Measurements from ENCODE around the gene SURF1. TPM values are rescaled to one million over a fixed set of nuclear protein-coding genes. Genes with fewer than 3 reads are reported as not detected.

Gene SURF1
- total and polyA plus RNA-seq, 2 donors (not counting 1 experiment from before 2014, with no cell fraction given): 44.1 to 54.5 TPM

DNA sequence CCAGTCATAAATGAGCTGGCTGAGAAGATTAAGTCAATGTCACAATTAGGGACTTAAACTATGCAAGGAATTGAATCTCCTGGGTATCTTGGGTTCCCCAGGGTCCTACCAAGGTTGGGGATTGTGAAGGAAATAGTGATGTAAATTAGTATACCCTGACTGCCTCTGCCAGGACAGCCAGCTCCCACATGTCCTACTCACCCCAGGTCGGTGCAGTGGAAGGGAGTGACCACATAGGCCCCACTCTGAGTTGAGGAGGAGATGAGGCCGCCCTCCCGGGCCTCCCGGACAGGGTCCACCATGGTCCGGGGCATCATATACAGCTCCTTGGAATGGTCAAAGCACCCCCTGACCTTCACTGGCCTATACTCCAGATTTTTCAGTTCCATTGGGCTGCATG lies 2.7 kb downstream of the SURF1 start:
- Mint-ChIP-seq H3K9me3 (ENCODE audit: insufficient read depth) (no peaks in the 10 kb centered on the region), H3K4me1 (peaks cover 44% of the 10 kb centered on the region), H3K4me3 (no peak overlapping the region), H3K27me3 (no peaks in the 10 kb centered on the region), H3K27ac (no peak overlapping the region)
- H4K20me1 ChIP-seq (ENCODE audit: control insufficient read depth, insufficient read depth, low read length, poor library complexity, severe bottlenecking): peaks cover 50% of the 10 kb centered on the region
- no peaks in the 10 kb centered on the region for H3K27me3 ChIP-seq (replicated peaks in 1 of 4; ENCODE audit: control extremely low read depth in 1 of 4, control insufficient read depth in 3 of 4, insufficient read depth in 4 of 4, low read length in 3 of 4)
- peaks cover 25 to 41% of the 10 kb centered on the region in 2 donors for H3K4me1 ChIP-seq (ENCODE audit: control insufficient read depth in 2 of 2, insufficient read depth in 2 of 2, low read length in 2 of 2)
- TF ChIP-seq, protein P1, sequence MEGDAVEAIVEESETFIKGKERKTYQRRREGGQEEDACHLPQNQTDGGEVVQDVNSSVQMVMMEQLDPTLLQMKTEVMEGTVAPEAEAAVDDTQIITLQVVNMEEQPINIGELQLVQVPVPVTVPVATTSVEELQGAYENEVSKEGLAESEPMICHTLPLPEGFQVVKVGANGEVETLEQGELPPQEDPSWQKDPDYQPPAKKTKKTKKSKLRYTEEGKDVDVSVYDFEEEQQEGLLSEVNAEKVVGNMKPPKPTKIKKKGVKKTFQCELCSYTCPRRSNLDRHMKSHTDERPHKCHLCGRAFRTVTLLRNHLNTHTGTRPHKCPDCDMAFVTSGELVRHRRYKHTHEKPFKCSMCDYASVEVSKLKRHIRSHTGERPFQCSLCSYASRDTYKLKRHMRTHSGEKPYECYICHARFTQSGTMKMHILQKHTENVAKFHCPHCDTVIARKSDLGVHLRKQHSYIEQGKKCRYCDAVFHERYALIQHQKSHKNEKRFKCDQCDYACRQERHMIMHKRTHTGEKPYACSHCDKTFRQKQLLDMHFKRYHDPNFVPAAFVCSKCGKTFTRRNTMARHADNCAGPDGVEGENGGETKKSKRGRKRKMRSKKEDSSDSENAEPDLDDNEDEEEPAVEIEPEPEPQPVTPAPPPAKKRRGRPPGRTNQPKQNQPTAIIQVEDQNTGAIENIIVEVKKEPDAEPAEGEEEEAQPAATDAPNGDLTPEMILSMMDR (IDR thresholded peaks at IDR 0.05): no peak
- TF ChIP-seq EZH2 (IDR thresholded peaks at IDR 0.05; ENCODE audit: borderline replicate concordance, insufficient read depth, low read depth, low read length, poor library complexity, severe bottlenecking): no peak
- H3K4me2 ChIP-seq (replicated peaks; ENCODE audit: low read depth, low read length, poor library complexity, severe bottlenecking): no peak overlapping the region
- H3K9me3 ChIP-seq (ENCODE audit: control extremely low read depth in 1 of 3, control insufficient read depth in 2 of 3, insufficient read depth in 1 of 3, low read length in 2 of 3): peaks cover 0 to 8% (median 0%) of the 10 kb centered on the region in 3 donors
- no peak for DNase-seq
- peaks cover 55% of the 10 kb centered on the region for H3K79me2 ChIP-seq (ENCODE audit: control insufficient read depth, insufficient read depth, low read length)
- H3K27ac ChIP-seq (ENCODE audit: low read length in 2 of 2): no peak overlapping the region
- intact Hi-C loops (cut with micrococcal nuclease): loop anchor here (10.0 kb wide), 1 partner anchor 169 kb away; no protein-coding TSS in a partner anchor
- no peak overlapping the region for H3K9ac ChIP-seq (ENCODE audit: low read length)
- POLR2A ChIA-PET: no interaction called here
- 100% methylated on average over 5 of the region's 5 CpGs for WGBS (ENCODE audit: insufficient coverage)
- peaks cover 0 to 52% of the 10 kb centered on the region in 2 experiments for H3K36me3 ChIP-seq (replicated peaks in 1 of 2; ENCODE audit: control extremely low read depth in 1 of 2, control insufficient read depth in 1 of 2, extremely low read depth in 1 of 2, insufficient read depth in 2 of 2, low read length in 1 of 2)
- H3K4me3 ChIP-seq (ENCODE audit: control extremely low read depth in 1 of 5, extremely low read depth in 1 of 5, insufficient read depth in 1 of 5, low read depth in 2 of 5, low read length in 4 of 5): no peak overlapping the region
- CTCF ChIA-PET: interaction anchor here (1.8 kb wide), 1 partner anchor 14 kb away, joined by 5 read pairs; no protein-coding TSS in a partner anchor
- no peak overlapping the region for H2AFZ ChIP-seq (ENCODE audit: insufficient read depth, low read depth, low read length, poor library complexity, severe bottlenecking)
- no peak for ATAC-seq (ENCODE audit: low read depth)

DNA sequence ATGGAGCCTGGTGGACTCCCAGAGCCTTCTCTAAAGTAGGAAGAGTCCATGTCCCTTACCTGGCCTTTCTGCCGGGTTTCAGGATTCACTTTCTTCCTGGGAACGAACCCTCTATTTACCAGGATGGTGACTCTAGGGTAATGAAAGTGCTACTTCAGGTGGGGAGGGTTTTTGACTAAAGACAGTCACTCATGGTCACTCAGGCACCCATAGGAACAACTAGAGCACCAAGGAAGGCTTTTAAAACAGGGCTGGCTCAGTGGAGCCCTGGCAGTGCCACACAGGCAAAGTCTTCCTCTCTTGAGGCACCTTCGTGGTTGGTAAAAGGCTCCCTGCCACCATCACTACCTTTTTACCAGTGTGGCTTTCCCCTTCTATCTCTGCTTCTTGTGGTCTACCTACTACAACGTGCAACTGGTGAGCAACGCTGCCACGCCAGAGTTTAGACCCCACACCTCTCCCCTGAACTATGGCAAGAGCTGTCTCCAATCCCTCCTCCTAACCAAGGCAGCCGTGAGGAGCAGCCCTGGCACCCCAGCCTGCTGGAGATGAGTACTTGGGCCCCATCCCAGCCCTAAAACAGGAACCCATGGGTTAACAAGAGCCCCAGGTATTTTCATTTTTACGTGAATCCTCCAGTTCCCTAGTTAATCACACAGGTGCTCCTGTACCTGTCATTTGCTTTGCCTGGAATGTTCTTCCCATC lies 3.5 kb downstream of the SURF1 start:
- intact Hi-C loops (cut with micrococcal nuclease): loop anchor here (10.0 kb wide), 1 partner anchor 168 kb away; no protein-coding TSS in a partner anchor
- H3K4me2 ChIP-seq (replicated peaks; ENCODE audit: low read depth, low read length, poor library complexity, severe bottlenecking): no peak overlapping the region
- no peaks in the 10 kb centered on the region for H3K27me3 Mint-ChIP-seq
- H3K4me3 ChIP-seq (ENCODE audit: control extremely low read depth in 1 of 5, extremely low read depth in 1 of 5, insufficient read depth in 1 of 5, low read depth in 2 of 5, low read length in 4 of 5): no peak overlapping the region
- no peak for ATAC-seq (ENCODE audit: low read depth)
- CTCF ChIA-PET: interaction anchor here (1.1 to 1.8 kb wide), 2 partner anchors 13 to 18 kb away, joined by 3 to 5 read pairs; no protein-coding TSS in a partner anchor
- POLR2A ChIA-PET: no interaction called here
- H3K9me3 ChIP-seq (ENCODE audit: control extremely low read depth in 1 of 3, control insufficient read depth in 2 of 3, insufficient read depth in 1 of 3, low read length in 2 of 3): peaks cover 0 to 8% (median 0%) of the 10 kb centered on the region in 3 donors
- no peak overlapping the region for H3K4me3 Mint-ChIP-seq
- no peak overlapping the region for H3K27ac ChIP-seq (ENCODE audit: low read length in 2 of 2)
- H3K4me1 Mint-ChIP-seq: peaks cover 43% of the 10 kb centered on the region
- H3K9ac ChIP-seq (ENCODE audit: low read length): no peak overlapping the region
- no peaks in the 10 kb centered on the region for H3K9me3 Mint-ChIP-seq (ENCODE audit: insufficient read depth)
- no peak overlapping the region for H3K27ac Mint-ChIP-seq
- no peaks in the 10 kb centered on the region for H3K27me3 ChIP-seq (replicated peaks in 1 of 4; ENCODE audit: control extremely low read depth in 1 of 4, control insufficient read depth in 3 of 4, insufficient read depth in 4 of 4, low read length in 3 of 4)
- peaks cover 45% of the 10 kb centered on the region for H4K20me1 ChIP-seq (ENCODE audit: control insufficient read depth, insufficient read depth, low read length, poor library complexity, severe bottlenecking)
- H3K36me3 ChIP-seq (replicated peaks in 1 of 2; ENCODE audit: control extremely low read depth in 1 of 2, control insufficient read depth in 1 of 2, extremely low read depth in 1 of 2, insufficient read depth in 2 of 2, low read length in 1 of 2): peaks cover 0 to 47% of the 10 kb centered on the region in 2 experiments
- H3K4me1 ChIP-seq (ENCODE audit: control insufficient read depth in 2 of 2, insufficient read depth in 2 of 2, low read length in 2 of 2): peaks cover 25 to 38% of the 10 kb centered on the region in 2 donors
- WGBS (ENCODE audit: insufficient coverage): 83% methylated on average over 6 of the region's 8 CpGs
- no peak overlapping the region for H2AFZ ChIP-seq (ENCODE audit: insufficient read depth, low read depth, low read length, poor library complexity, severe bottlenecking)
- no peak for DNase-seq
- H3K79me2 ChIP-seq (ENCODE audit: control insufficient read depth, insufficient read depth, low read length): peaks cover 52% of the 10 kb centered on the region
- TF ChIP-seq, protein P1 (IDR thresholded peaks at IDR 0.05): no peak
- TF ChIP-seq EZH2 (IDR thresholded peaks at IDR 0.05; ENCODE audit: borderline replicate concordance, insufficient read depth, low read depth, low read length, poor library complexity, severe bottlenecking): no peak

Data from B cell (primary cell).